Activated CD8-positive, alpha-beta memory T cell treated with anti-CD3 and anti-CD28 coated beads, Interleukin-2, amount 50 U/mL, for 24 hours (primary cell): Measurements from ENCODE around the gene PCYT1A.

Experiments used
- DNase-seq: peaks from one replicate; pipeline ENCODE4 v3.0.0-alpha.2; 2020; ENCODE audit errors: extremely low read depth

Gene PCYT1A

DNA sequence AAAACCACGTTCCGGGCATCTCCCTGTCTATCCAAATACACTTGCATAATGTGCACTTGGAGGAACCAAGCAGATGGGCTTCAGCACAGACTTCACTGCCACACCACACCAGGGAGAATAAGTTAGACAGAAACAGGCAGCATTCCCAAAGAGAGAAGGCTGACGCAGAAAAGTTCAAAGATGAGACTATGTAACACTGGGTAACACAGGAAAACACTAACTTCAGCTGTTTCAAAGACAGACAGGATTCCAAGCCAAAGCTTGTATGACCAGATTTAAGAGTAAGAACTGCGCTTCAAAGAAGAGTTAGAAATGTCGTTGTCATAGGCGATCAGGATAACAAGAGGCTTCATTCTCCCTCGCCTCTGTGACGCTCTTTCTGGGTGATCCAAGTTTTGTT is 51.3 kb downstream of the PCYT1A start:
- DNase-seq, result no peak

DNA sequence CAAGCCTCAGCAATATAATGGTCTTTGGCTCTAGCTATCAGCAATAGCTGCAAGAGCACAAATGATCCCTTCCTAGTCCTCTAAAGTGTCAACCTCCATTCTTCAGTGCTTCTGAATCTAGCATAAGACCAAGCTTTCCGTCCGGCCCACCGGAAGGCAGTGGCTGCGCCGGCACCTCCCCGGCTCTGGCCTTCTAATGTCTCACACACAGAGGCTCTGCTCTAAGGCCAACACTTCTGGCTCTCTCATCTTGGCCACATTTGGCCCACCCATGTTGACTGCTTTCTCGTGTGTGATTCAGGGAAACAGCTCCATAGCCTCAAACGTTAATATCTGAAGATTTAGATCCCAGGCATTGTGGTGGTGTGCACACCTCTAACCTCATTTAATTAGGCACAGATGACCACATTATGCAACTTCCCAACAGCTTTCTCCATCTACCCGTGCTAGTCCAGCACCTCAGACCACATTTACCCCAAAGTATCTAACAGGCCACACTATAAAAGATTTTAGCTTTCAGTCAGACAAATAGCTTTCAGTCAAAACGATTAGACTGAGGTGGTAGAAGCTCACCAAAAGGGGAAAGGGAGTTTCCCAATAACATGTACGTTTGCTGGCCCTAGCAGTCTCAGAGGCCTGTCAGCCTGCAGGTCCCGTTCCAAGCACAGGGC is 51.9 kb downstream of the PCYT1A start:
- no peak for DNase-seq

DNA sequence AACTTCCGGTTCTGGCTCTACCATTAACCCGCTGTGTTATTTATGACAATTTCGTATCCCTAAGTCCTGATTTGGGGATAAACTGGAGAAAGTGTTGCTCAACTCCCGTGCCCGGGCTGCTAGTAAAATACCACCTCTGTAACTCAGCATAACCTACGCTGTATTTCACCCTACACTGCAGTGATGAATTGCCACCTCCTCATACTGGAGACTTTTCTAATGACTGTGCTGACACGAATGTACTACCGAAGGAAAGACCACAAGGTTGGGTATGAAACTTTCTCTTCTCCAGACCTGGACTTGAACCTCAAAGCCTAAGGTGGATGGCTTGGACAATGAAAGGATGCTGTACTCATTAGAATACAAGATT is 54.7 kb downstream of the PCYT1A start:
- no peak for DNase-seq

DNA sequence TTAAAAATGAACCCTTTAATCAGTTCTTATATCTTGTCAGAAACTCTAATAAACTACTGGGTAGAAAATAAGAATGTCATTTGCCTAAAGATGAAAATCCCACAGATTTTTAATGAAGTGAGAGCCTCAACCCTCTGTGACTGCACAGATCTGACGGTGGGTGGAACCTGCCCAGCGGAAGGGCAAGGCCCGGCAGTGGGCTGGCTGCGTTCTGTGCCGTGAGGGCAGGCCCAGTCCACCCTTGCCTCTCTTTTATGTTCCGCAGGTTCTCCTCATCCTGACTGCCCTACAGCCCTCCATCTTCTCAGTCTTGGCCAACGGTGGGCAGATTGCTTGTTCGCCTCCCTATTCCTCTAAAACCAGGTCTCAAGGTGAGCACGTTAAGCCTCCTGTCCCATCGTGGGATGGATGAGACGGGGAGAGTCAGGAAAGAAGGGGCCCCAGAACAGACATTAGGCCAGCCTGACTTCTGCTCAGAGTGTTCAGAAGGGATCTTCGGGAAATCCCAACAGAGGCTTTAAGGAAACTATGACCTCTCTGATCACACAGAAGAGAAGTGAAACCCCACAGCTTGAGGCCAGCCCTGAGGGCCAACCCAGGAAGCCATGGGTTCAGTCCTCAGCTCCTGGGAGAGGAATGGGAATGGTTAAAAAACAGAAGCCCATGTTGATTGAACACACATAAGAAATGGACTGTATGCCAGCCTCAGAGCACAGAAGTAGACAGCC is 55.2 kb downstream of the PCYT1A start:
- no peak for DNase-seq

DNA sequence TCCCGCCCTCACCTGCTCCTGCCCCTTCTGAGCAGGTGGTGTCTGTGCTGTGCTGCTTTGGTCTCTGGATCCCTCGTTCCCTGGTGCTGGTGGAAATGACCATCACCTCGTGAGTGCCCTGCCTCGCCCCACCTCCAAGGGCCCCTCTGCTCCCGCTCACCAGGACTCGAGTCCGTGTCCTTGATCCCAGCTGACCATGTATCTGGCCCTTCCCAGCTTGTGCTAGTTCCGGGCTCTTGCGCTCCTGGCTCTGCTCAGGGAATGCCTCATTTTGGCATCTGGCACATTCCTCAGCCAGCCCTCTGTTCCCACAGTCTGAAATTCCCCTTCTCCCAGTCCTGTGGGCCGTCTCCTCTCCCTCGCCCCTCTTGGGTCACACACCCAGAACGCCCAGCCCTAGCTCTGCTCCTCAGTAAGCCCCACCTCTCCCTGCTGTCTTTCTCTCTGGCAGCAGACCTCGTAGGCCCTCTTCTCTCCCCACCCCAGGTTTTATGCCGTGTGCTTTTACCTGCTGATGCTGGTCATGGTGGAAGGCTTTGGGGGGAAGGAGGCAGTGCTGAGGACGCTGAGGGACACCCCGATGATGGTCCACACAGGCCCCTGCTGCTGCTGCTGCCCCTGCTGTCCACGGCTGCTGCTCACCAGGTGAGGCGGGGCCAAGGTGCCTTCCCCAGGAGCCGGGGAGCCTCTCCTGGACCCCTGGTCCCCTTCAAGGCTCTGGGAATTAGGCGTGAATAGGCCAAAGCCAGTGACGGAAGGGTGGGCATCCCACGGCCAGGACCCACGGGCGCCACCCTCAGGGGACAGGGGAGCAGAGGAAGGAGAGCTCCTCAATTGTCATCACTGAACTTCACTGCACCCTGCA is 59.7 kb downstream of the PCYT1A start:
- DNase-seq, result no peak

DNA sequence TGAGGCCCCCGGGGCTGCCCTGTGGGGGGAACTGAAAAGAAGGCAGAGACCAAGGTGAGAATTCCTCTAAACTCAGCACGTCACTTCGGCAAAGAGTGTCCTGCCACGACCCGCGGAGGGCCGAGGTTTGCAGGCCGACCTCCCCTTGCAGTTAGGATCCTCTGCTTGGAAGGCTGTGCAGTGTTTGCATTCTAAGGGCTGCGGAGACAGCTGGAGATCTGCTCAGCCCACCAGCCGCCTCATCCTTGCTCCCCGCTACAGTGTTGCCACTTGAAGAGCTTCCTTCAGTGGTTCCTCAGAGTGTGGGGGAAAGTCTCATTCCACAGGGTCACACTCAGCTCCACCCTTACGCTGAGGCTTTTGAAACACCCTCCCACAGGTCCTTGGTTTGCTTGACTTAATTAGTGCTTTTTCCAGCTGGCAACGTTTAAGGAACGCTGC is 60.4 kb downstream of the PCYT1A start:
- DNase-seq, result no peak

DNA sequence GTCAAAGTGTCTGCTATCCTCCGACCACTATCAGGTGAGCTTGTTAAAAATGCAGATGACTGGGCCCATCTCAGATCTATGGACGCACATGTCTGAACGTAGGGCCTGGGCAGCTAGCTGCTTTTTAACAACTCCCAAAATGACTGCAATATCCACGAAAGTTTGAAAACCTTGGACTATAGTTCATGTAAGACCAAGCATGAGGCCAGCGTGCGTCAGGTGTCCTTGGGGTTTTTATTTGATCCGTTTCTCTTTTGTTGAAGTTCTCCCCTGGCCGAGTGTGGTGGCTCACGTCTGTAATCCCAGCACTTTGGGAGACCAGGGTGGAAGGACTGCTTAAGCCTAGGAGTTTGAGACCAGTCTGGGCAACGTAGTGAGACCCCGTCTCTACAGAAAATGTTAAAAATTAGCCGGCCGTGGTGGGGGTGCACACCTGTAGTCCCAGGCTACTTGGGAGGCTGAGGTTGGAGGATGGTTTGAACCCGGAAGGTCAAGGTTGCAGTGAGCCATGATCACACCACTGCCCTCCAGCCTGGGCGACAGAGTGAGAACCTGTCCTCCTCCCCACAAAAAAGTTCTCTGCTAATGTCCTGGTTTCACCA is 61.7 kb downstream of the PCYT1A start:
- DNase-seq, result no peak

DNA sequence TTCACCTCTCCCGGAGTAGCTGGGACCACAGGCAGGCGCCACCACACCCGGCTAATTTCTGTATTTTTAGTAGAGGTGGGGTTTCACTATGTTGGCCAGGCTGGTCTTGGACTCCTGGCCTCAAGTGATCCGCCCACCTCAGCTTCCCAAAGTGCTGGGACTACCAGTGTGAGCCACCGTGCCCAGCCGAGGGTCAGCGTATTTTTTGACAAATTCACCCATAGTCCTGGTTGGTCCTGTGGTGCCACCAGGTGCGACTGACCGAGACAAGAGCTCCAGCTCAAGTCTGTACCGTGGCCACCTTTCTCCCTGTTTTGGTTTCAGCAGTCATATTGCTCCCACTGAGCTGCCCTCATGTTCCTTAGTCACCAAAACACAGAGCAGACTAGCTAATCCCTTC is 62.4 kb downstream of the PCYT1A start:
- DNase-seq, result no peak

DNA sequence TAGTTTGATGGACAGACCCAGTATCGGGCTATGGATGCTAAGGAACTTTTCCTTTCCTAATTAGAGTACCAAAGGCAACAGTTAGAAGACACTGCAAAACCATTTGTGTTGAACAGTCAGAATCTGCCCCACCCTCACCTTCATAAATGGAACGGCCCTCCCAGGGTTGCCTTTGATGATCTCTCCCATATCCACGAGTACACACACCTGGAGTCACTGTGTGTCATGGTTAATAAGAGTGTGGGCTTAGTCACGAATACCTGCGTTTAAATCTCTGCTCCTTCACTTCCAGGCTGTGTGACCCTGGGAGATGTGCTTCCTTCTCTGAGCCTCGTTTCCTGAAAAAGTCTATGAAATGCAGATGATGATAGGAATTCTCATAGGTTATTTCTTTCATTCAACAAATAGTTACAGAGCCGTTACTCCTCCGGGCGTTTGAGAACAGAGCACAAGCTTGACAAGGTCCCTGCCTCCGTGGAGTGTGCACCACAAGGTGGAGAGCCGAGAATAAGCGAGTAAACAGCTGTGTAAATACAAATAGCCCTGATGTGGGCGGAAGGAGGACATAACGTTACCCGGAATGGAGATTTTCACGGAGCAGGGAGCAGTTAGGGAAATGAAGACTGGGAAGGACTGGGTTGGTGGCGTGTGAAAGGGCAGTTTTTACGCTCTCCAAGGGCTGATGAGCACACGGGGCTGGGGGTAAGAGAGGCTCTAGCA is 64.5 kb downstream of the PCYT1A start:
- DNase-seq, result no peak

DNA sequence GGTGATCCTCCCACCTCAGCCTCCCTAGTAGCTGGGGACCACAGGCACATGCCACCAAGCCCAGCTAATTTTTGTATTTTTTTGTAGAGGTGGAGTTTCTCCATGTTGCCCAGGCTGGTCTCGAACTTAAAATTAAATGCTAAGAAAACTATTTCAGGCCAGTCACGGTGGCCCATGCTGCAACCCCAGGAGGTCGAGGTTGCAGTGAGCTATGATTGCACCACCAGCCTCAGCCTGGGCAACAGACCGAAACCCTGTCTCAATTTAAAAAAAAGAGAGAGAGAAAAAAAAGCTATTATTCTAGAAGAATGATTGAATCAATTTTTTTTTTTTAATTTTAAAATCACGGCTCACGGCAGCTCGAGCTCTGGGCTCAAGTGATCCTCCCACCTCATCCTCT is 66.5 kb downstream of the PCYT1A start:
- no peak for DNase-seq

DNA sequence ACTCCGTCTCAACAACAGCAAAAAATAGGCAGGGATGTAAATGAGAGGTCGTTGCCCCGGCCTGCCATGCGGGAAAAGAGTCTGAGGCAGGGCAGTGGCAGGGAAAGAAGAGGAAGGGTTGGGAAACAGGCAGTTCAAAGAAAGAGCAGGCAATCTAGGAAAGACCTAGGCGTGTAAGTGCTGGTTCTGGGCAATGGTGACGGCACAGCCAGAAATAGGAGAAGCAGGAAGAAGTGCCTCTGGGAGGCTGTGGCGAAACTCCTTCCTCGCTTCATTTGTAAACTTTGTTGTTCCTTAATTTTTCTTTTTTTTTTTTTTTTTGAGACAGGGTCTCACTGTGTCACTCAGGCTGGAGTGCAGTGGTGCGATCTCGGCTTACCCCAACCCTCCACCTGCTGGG is 66.9 kb downstream of the PCYT1A start:
- no peak for DNase-seq

DNA sequence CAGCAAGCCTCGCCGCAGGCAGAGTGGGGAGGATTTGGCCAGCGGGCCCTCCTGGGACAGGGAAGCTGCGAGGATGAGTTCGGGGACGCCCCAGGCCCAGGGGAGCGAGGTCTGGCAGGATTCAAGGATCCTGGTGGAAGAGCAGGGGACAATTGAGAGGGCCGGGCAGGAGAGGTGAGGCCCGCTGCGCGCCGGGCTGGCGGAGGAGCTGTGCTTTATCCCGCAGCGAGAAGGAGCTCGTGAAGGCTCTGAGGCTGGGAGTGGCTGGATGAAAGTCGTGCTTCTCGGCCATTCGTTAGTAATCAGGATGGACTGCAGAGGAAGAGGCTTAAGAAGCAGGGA is 67.6 kb downstream of the PCYT1A start:
- no peak for DNase-seq

DNA sequence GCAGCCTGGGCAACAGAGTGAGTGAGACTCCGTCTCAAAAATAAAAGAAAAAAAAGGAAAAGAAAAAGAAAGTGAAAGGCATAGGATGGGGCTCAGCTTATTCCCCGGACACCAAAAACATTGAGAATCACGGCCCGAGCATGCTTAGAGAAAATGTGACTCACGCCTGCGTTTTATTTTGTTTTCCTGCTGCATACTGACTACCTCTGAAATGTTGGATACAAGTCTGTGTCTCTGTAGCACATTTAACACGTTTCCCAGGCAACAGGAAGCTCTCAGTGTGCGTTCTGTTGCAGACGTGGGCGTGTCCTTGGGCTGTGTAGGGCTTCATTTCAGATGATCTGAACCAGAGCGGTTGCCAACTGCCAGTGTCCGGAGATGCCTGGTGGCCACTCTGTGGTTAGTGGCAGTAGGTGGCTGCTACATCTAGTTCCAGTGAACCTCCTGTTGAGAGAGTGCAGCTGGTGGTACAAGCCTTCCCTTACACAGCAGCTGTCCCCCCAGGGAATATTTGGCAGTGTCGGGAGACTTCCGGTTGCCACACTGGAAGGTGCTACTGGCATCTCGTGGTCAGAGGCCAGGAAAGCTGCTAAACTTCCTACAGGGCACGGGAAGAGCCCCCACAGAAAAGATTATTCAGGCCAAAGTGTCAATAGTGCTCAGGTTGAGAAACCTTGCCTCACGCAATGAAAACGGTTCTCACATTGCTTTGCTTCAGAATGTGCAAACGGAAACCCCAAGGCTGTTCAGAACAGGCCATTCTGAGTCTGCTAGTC is 68.1 kb downstream of the PCYT1A start:
- DNase-seq, result peak; percentile 9

DNA sequence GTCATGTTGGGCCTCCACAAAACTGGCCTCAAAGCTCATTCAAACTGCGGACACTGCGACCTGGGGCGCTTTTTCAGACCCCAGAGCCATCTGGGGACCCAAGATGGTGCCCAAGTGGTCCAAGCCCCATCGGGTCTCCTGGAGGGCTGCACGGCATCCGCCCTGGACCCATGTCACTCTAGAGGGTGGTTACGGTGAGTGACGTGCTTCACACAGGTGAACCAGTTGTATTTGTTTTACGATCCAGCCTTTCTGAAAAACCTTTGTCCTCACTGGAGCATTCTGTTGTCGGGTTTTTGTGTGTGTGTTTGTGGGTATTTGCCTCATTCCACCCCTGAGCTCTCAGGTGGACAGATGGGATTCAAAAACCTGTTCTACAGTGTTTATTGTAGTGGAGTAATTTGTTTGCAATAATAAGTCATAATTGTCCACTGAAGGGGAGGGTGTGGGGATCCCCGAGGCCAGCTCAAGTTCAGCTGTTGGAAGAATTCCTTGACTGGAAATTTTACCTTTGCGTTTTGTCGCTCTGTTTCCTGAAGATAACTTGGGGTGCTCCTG is 69.3 kb downstream of the PCYT1A start:
- no peak for DNase-seq

DNA sequence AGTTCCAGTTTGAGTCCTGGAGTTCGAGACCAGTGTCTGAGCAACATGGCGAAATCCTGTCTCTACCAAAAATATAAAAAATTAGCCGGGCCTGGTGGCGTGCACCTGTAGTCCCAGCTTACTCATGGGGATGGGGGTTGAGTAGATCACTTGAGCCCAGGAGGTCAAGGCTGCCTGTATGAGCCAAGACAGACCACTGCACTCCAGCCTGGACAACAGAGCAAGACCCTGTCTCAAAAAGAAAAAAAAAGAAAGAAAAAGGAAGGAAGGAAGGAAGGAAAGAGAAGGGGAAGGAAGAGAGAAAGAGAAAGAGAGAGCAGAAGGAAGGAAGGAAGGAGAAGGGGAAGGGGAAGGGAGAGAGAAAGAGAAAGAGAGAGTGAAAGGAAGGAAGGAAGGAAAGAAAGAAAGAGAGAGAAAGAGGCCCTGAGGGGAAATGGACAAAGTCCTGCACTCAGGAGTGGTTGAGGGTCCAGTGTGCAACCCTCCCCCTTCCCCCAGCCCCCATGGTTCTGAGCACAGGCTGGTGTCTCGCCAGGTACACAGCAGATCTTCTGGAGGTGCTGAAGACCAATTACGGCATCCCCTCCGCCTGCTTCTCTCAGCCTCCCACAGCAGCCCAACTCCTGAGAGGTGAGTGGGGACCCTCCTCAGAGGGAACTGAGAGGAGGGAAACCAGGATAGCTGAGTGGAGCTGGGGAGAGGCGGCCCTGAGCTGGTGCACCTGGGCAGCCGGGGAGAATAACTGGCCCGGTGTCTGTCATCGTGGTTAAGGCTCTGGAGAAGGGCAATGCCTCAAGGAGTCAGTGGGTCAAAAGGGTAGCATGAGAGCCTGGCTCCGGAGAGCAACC is 70.0 kb downstream of the PCYT1A start:
- DNase-seq, result no peak

DNA sequence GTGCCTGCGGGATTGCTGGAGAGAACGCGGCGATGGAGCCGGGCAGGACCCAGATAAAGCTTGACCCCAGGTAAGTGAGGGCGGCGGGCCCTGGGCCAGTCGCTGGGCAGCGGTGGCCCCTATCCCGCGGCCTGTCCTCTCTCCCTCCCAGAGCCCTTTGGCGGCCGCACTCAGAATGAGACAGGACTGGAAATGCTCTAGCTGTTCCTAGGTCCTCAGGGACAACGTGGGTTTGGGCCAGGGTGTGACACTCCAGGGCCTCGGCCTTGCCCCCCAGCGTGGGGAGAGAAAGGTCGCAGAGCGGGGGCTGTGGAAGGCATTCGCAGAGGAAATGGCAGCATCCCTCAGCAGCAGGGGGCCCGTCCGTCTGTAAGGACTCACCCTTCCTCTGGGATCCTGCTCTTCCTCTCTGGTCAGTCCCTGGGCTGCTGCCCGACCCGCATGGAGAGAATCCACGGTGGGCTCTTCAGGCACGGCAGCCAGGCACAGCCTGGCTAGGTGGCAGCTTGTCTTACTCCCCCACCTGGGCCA is 70.8 kb downstream of the PCYT1A start:
- DNase-seq, result no peak

DNA sequence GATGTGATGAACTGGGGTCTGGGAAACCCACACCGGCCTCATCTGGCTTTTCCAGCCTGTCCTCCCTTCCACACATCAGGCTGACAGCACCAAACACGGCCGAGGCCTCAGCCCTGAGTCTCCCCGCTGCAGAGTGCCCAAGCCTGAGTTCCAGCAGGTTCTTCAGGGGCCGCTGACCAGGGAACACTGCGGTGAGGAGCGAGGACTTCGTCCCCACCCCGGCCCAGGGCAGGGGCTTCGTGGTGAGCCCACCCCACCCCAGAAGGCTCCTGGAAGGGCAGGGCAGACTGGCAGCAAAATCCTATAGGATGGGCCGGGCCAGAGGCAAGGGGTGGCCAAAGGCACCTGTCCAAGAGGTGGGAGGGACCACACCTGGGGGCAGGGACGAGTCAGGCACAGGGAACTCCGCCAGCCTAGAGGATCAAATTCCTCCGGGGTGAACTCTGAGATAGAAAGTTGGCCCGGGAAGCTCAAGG is 71.4 kb downstream of the PCYT1A start, which contains the start of gene SLC51A:
SLC51A (plus strand) TSS at position 446 of the 476 bp plus-strand sequence. CDS start 179 bp downstream, outside the sequence.
- DNase-seq, result no peak

DNA sequence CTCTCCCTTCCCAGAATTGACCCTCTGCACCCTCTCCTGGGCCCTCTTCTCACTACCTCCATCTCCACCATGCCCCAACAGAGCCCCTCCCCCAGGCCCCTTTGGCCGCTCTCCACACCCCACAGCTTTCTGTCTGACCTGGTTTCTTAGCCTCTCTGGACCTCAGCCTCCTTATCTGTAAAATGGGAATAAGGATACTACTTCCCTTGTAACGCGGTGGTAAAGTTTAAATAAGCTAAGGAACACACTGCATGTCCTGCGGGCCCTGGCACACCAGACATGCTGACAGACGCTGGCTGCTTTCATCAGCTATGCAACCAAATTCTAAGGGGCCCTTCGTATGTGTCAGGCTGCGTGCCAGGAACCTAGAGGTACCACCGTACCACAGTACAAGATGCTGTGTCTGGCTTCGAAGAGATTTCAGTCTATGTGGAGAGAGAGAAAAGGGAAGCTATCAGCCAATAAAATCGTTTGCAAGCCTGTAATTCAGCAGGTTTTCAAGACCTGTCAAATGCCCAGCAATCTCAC is 72.0 kb downstream of the PCYT1A start:
- no peak for DNase-seq
